ENCODE data around the gene PDE4D. TPM values are rescaled to one million over a fixed set of nuclear protein-coding genes. Genes with fewer than 3 reads are reported as not detected.

The PDE4D gene
- total and polyA plus RNA-seq, 2 of the 4 experiments (the other 2 are of a cell fraction): 1.4 to 7.9 TPM

- ATAC-seq (ENCODE audit: low read depth) (no peak), DNase-seq (no peak)
- Histone ChIP-seq H3K36me3 (ENCODE audit: control insufficient read depth, insufficient read depth, low read length) (no peaks in the 10 kb centered on the region), H2BK120ac (ENCODE audit: low read depth, low read length) (no peak overlapping the region), H4K5ac (ENCODE audit: low read depth, low read length) (no peak overlapping the region), H2AK9ac (replicated peaks; ENCODE audit: low read depth, low read length, poor library complexity) (no peak overlapping the region), H3K4me2 (ENCODE audit: low read depth, low read length) (no peak overlapping the region), H3K9me3 (ENCODE audit: control insufficient read depth, insufficient read depth, low read length) (no peaks in the 10 kb centered on the region), H3K27me3 (ENCODE audit: control insufficient read depth, insufficient read depth, low read length) (no peaks in the 10 kb centered on the region), H2BK15ac (ENCODE audit: low read depth, low read length) (no peak overlapping the region), H3K9ac (ENCODE audit: low read depth, low read length) (no peak overlapping the region), H3K4ac (ENCODE audit: low read depth, low read length) (no peak overlapping the region), H3K23ac (ENCODE audit: low read depth, low read length) (no peak overlapping the region), H3K4me1 (ENCODE audit: control insufficient read depth, insufficient read depth, low read length) (peaks cover 2% of the 10 kb centered on the region; the same call in 1 of the 2 replicates), H4K91ac (ENCODE audit: insufficient read depth, low read depth, low read length) (no peak overlapping the region), H2BK5ac (ENCODE audit: low read depth, low read length, poor library complexity, severe bottlenecking) (no peak overlapping the region), H4K8ac (ENCODE audit: low read depth in 2 of 2, low read length in 2 of 2) (no peak overlapping the region), H3K4me3 (ENCODE audit: insufficient read depth, low read depth, low read length) (no peak overlapping the region), H4K20me1 (ENCODE audit: insufficient read depth, low read length) (no peaks in the 10 kb centered on the region), H3K14ac (replicated peaks; ENCODE audit: low read depth, low read length) (no peak overlapping the region), H3K56ac (ENCODE audit: extremely low read depth, insufficient read depth, low read length) (no peak overlapping the region), H2BK20ac (ENCODE audit: low read depth, low read length) (no peak overlapping the region), H3K9me1 (ENCODE audit: insufficient read depth, low read length) (no peaks in the 10 kb centered on the region), H3K18ac (ENCODE audit: low read depth, low read length) (no peak overlapping the region), H3K79me1 (ENCODE audit: low read depth in 1 of 2, low read length in 2 of 2) (no peaks in the 10 kb centered on the region), H2AK5ac (ENCODE audit: low read depth, low read length) (no peak overlapping the region), H3K27ac (ENCODE audit: insufficient read depth, low read length) (no peak overlapping the region), H2AFZ (replicated peaks; ENCODE audit: low read length, poor library complexity) (no peak overlapping the region)
- dilution Hi-C loops (cut with HindIII; ENCODE audit: low sequenced_read_pairs, unreplicated experiment) (no loop called here), intact Hi-C loops (cut with micrococcal nuclease) (no loop called here), in situ Hi-C loops (cut with MboI; ENCODE audit: low sequenced_read_pairs) (no loop called here)
- POLR2A ChIA-PET (ENCODE audit: unreplicated experiment): no interaction called here
- CTCF ChIA-PET: no interaction called here
- BruUV-seq (replicated peaks): no TSS peak
- TF ChIP-seq RCOR1 (IDR thresholded peaks at IDR 0.05; ENCODE audit: insufficient replicate concordance, low read length) (no peak), CTCF (conservative IDR thresholded peaks at IDR 0.05; ENCODE audit: low read depth, low read length) (no peak)
These were observed 805.0 kb downstream of the PDE4D start for GRCh38 chr5:59088546-59088945.

Data from IMR-90 (cell line).